ENCODE results near the gene EIF2A.
"Not testable (repeated sequence)": the region's sequence is repeated elsewhere in the genome, so short reads cannot be mapped to it uniquely, and the experiment has no call there.

EIF2A gene

DNA sequence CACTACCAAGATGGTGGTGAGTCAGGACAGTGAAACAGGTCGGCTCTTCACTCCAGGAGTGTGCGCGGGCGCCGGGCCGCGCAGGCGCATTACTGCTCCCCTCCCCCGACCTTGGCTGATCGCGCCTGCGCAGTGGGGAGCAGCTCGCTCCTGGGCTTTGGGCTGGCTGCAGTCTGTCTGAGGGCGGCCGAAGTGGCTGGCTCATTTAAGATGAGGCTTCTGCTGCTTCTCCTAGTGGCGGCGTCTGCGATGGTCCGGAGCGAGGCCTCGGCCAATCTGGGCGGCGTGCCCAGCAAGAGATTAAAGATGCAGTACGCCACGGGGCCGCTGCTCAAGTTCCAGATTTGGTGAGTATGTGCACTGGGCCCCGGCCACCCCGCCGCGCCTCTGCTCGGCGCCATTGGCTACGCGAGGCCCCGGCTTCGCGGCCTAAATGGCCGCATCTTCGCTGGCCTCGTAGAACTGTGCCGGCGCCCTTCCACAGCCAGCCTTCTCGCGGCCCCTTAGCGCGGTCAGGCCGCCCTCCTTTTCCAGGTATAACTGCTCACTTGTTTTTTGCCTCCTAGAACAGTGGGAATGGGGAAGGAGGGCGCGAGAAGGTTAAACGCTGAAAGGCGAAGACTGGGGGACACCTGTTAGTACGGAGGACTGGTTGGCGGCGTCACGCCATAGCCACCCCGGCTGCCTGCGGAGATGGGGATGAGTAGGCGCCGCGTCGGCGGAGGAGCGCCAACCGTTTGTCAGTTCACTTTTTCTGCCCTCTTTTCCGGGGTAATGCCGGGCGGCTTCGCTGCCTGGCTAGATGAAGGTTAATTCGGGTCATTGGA is 56.8 kb downstream of the EIF2A start, which contains the start of gene SELENOT:
Gene SELENOT, plus strand, starts transcription at position 169 of the 827 bp plus-strand sequence. Its CDS starts 42 bp downstream, at position 211.
- DNase-seq = peak; percentile 79

DNA sequence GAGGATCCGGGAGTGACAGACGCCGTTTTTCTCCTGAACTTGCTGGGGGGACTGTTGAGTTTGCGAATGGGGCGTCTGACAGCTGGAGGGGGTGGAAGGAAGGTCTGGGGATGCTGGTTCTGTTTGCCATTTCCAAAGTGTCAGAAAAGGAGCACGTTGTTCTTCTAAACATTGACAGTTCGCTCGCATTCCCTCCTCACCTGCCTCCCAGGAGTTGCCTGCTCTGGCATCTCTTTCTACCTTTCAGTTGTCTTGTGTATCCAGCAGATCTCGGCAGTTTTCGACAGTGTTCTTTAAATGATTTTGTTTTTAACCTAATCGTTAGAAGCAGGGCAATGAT is 57.4 kb downstream of the EIF2A start:
- no peak for DNase-seq

DNA sequence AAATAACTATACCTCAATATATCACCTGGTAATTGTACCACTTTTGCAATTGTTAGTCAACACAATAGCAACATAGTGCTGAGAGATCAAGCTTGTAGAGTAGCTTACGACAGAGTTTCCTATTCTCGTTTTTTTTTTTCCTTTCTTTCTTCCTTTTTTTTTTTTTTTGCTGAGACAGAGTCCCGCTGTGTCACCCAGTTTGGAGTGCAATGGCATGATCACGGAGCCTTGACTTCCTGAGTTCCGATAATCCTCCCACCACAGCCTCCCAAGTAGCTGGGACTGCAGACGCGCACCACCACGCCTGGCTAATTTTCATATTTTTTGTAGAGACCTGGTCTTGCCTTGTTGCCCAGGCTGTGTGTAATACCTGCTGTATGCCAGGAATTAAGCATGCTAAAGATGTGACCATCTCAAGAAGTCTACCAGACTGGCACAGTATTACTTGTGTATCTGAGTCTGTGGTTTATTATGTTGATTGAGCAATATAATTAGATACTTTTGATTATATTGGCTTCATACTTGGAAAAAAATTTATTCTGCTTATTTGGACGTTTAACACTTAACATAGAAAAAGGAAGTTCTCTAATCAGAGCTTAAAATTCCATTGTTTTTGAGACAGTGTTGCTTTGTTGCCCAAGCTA is 59.5 kb downstream of the EIF2A start:
- DNase-seq = no peak

DNA sequence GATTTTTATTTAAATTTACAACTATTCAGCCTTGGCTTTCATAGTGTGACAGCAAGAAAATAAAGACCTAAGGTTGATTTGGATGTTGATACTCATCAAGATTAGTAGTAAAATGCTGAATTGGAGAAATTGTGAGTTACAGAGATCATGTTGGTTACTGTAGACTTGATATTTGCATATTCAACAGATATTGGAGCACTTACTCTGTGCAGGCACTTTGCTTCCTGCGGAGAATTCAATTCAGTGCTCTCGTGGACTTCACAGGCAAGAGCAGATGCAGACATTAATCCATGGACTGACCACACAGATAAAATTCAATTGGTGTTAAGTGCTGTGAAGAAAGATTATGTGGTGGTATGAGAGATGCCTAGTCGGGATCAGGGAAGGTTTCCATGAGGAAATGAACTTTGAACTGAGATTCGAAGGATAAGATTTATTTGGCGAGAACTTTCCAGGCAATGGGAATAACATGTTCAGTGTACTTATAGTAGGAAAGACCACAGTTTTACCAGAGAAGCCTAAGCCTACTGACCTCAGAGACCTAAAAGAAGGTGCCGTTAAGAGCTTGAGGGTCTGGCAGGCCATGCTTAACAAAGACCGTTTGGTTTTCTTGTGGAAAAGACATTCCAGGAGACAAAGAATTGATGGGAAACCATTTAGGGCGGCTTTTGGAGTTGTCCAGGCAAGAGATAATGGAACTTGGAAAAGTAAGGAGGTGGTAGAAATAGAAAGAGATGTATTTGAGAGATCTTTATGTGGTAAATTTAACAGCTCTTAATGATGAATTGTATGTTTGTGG is 60.9 kb downstream of the EIF2A start:
- DNase-seq = no peak

DNA sequence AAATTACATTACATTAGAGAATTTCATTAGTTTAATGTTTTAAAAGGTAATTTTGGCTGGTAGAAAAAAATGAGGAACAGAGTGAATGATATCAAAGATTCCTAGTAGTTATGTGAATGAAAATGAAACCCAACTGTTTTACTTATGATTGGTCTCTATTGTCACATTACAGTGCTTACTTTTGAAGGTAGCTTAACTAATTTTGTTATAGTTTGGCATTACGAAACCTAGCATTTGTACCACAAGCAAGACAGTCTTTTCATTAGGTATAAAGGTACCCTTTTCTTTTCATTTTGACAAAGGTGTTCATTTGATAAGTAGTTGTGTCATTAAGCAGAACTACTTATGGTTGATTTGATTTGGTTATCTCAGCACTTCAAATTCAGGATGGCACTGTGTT is 63.4 kb downstream of the EIF2A start:
- DNase-seq = no peak

DNA sequence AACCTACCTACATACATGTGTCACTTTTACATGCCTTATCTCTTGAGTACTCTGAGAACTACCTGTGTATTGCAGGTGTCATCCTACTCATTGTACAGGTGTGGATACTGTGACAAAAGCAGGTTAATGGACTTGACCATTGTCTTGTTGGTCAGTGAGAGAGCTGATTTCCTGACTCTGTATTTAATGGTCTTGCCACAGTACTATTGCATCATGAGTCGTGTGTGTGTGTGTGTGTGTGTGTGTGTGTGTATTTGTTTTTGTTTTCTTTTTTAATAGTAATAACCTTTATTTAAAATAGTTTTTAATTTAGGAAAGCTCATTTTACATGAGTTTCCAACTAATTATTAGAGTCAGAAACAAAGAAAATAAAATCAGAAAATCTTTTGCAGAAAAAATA is 64.2 kb downstream of the EIF2A start:
- no peak for DNase-seq

DNA sequence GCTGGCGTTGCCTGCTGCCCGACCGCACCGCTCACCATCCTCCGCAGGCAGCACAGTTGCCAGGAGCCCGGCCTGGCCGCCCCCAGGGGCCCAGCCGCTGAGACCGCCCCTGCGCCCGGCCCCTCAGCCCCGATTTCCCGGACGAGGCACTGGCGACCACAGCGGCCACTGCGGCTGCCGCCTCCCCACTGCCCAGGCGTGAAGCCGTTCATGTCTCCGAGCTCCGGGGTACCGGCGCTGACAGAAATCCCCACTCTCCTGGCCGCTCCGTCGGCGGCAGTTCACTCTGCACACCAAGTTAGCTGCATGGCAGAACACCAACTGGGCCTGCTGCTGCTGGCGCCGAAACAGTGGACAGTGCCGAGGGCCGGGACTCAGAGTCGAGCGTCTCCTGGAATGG is 65.1 kb downstream of the EIF2A start:
- no peak for DNase-seq

DNA sequence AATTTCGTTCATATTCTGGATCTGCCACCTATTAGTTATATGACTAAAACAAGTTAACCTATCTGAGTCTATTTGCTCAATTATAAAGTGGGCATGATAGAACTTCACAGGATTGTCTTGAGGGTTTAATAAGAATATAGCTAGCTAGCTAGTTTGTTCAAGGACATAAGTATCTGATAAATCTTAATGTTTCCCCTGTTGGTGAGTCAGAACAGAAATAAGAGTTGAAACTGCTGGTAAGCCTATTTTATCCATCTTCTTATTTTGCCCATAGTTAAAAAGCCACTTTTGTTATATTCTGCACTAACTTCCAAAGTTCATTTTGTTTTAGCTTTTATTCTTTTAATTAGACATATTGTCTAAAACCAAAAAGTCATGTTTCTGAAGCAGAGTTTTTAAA is 65.9 kb downstream of the EIF2A start:
- DNase-seq = no peak

DNA sequence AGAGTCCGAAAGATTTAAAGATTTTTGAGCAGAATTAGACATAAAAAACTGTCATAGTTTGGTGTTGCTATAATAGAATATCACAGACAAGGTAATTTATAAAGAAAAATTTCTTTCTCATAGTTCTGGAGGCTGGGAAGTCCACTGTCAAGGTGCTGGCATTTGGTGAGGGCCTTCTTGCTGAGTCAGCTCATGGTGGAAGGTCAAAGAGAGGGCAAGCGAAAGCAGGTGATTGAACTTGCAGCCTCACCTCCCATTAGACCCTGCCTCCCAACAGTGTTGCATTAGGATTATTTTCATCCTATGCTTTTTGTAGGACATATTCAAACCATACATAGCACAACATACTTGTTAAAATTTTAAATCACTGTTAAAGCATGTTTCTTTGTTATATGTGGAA is 66.4 kb downstream of the EIF2A start:
- no peak for DNase-seq

DNA sequence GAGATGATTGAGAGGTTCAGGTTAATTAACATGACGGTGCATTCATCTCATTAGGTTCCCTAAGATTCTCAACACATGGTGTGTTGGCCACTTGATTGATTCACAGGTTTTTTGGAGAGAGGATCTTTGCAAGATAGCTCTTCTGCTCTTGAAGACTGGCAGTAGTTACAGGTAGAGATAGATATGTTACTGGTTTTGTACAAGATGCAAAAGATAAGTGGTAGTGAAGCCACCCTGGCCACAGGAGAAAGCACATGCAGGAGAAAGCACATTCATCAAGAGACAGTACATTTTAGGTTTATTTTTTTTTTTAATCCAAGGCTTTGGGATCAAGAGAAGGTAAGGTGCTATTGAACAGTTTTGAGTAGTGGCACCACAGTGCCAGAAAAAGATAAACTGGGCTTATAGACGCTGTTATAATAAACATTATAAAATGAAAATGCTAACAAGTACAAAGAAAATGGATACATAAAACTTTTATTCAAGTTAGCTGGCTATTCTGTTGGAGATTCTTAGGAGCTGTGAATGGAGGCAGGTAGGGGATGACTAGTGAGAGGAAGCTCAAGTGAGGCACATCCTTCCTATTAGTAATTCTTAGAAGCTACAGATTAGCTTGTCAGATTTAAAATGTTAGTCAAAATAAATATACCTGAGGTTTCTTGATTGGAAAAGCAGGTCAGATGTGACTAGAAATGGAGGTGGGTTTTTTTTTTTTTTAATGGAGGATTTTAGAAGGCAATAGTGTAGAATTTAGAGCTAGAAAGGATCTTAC is 67.3 kb downstream of the EIF2A start:
- no peak for DNase-seq

DNA sequence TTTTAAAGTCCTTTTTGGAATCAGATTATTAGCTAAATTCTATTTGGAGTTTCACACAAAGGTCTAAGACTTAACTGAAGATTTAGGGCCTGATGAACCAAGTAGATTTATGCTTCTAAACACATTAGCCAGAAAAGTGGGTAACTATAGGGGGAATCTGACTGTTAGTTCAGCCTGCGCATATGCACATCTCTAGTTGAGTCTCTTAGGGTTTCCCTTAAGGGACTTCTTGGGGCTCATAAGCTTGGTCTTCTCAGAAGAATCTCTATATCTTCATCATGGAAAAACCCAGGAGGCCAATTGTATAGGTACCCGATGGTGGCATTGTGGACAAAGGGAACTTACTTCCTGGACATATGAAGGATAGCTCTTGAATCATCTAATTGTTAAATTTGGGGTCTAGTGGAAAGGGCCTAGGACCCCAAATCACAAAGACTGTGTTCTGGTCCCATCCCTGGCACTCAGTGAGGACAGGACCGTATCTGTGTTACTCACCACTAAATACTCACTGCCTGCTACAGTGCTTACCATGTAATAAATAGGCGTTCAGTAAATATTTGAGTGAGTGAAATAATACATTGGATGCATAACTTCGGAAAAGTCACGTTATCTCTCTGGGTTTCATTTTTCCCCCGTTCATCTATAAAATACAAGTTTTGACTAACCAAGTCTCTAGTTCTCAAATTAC is 73.6 kb downstream of the EIF2A start:
- DNase-seq = no peak

DNA sequence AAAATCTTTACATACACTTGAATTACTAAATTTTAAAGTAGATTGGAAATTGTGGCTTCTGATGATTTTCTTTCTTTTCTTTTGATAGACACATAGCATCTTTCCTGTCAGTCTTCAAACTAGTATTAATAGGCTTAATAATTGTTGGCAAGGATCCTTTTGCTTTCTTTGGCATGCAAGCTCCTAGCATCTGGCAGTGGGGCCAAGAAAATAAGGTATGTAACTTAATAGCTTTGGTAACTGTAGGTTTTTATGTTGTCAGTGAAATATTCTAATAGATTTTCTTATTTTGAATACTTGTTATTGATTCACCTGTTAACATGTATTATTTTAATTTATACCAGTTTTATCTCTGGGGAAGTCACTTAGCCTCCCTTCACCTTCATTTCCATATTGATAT is 76.4 kb downstream of the EIF2A start:
- DNase-seq = not testable (repeated sequence)

DNA sequence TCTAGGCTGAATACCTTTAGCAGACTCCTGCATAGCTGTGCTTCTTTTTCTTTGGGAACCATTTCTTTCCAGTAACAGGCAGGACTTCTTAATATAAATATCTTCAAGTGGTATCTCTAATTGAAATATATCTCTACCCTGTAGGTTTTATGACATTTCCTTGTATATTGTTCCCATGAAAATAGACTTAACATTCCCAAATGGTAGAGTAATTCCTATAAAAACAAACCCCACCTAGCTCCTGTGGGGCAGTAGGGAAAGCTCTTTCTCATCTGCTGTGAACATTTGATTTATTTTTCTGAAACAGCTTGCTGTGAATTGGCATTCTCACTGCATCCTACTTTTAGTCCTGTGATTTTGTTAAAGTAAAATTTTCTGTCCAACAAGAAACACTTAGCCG is 77.4 kb downstream of the EIF2A start:
- DNase-seq = no peak

DNA sequence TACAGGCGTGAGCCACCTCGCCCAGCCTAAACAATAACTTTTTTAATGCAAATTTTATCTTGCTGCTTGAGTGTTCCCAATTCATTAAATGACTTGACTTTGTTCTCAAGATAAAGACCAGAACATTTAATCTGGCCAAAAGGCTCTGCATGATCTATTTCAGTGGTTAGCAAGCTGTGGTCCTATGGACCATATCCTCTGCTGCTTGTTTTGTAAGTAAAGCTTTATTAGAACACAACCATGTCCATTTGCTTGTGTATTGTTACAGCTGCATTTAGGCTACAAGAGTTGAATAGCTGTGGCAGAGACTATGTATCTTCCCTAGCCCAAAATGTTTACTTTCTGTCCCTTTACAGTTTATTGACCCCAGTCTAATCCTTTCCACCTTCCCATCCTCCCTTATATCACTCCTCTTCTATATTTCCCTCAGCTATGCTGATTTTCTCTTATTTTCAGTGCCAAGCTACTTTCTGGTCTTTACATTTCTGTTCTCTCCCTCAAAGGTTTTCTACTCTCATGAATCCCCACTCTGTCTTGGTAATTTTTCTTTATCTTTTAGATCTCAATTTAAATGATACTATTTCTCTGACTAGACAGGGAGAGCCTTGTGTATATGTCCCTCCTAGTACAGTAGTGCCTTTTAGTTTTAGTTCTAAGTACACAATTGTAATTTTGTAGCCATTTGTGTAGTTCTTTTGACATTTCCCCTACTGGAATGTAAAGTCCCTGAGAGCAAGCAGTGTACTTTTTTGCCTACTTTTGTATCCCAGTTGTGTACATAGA is 79.8 kb downstream of the EIF2A start:
- no peak for DNase-seq

DNA sequence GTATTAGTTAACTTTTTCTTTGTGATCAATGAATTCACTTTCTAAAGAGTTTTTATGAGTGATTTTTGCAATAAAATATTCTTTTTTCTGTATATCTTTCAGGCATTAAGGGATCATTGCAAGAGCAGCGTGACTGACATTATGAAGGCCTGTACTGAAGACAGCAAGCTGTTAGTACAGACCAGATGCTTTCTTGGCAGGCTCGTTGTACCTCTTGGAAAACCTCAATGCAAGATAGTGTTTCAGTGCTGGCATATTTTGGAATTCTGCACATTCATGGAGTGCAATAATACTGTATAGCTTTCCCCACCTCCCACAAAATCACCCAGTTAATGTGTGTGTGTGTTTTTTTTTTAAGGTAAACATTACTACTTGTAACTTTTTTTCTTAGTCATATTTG is 81.0 kb downstream of the EIF2A start:
- no peak for DNase-seq

DNA sequence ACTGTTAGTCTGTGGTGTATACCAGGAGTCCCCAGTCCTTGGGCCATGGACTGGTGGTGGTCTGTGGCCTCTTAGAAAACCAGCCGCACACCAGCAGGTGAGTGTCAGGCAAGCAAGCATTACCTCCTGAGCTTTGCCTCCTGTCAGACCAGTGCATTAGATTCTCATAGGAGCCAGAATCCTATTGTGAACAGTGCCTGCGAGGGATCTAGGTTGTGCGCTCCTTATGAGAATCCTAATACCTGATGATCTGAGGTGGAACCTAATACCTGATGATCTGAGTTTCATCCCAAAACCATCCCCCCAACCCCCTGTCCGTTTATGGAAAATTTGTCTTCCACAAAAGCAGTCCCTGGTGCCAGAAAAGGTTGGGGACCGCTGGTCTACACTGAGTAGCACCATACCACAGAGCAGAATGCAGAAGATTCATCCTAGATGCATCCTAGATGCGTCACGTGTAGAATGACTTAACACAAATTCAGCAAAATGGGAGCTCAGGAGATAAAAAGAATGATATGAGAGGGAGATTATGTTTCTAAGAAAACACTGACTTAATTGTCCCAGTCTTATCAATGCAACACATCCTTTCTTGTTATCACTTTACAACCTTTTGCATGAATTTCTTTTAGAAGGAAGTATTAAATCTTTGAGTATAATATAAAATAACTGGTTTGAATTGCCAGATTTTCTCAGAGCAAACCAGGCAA is 85.1 kb downstream of the EIF2A start:
- DNase-seq = no peak

DNA sequence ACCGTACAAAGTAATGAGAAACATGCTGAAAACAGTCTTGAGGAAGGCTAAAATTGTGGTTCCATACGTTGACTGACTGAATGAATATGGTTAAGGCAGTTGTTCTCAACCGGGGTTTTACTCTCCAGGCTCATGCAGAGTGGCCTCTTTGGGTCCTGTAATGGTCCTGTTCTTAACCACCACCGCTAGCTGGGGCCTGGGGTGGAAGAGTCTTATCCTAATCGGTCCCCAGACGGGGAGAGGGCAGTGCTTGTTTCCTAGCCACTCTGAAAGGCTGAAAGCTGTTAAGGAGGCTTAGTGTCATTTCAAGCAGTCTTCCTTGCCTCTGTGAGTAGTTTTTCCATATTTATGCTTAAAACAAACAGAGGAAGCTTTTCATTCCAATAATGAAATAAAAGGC is 88.5 kb downstream of the EIF2A start:
- DNase-seq = no peak

DNA sequence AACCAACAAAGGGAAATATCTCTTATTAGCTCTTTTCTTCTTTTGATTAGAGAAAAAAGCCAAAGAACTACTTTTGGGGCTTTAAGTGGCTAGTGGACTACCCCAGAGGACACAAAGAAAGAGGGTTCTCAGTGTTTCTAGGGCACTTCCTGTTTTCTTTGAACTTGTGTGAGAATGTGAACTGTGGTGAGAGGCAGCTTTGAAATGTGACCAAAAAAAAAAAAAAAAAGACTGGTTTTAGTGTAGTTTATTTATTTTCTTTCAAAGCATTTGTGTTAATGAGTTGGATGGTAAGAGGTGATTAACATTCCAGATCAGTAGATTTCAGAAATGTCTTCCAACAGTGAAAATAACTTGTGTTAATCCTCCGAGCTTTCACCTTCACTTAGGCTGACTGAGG is 88.9 kb downstream of the EIF2A start:
- no peak for DNase-seq

All from 8988T (cell line).